DMS53 treated with DMSO at 0.1 percent for 48 hours (cell line): ENCODE results near the gene PPP1R3E.
A peak's percentile ranks its signal among the peaks of the same experiment; 100 is the strongest.

ENCODE experiments used
- DNase-seq: peaks from one replicate; lab custom pipeline; 2025; ENCODE audit not compliant: unreplicated experiment; lab: John Stamatoyannopoulos, UW

PPP1R3E gene

GRCh38 chr14:23322568-23323517 lies 20.2 kb upstream of the PPP1R3E start:
- DNase-seq: no peak

DNA sequence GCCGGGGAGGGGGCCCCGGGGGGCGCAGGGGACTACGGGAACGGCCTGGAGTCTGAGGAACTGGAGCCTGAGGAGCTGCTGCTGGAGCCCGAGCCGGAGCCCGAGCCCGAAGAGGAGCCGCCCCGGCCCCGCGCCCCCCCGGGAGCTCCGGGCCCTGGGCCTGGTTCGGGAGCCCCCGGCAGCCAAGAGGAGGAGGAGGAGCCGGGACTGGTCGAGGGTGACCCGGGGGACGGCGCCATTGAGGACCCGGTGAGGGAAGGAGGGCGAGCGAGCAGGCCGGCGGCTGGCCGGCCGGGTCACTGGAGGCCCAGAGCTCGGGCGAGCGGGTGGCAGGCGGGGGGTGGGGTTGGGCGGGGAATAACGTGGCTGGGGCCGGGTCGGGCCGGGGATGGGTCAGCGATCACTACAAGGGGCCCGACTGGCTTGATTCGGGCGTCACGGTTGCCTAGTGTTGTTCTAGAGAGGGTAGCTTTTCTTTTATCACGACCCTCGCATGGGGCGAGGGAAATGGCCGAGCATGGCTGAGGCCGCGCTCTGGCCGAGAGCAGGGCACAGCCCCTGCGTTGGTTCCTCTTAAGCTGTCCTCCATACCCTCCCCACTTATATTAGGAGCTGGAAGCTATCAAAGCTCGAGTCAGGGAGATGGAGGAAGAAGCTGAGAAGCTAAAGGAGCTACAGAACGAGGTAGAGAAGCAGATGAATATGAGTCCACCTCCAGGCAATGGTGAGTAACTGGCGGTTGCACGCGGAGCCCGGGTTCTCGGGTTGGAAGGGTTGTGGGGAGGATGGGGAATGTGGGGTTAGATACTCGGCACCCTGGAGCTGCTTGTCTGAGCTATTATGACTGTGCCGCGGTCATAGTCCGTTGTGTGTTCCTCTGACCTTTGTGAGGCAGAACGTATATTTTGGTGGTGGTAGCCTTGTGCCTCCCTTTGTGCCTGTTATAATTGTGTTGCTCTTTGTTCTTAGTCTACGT lies 19.2 kb upstream of the PPP1R3E start:
- no peak for DNase-seq

GRCh38 chr14:23320584-23321571 lies 18.2 kb upstream of the PPP1R3E start, which contains the start of gene PABPN1:
Gene PABPN1 (plus strand): TSS chr14:23321457. CDS start chr14:23321470, 13 bp downstream.
- DNase-seq: peak; percentile 97

DNA sequence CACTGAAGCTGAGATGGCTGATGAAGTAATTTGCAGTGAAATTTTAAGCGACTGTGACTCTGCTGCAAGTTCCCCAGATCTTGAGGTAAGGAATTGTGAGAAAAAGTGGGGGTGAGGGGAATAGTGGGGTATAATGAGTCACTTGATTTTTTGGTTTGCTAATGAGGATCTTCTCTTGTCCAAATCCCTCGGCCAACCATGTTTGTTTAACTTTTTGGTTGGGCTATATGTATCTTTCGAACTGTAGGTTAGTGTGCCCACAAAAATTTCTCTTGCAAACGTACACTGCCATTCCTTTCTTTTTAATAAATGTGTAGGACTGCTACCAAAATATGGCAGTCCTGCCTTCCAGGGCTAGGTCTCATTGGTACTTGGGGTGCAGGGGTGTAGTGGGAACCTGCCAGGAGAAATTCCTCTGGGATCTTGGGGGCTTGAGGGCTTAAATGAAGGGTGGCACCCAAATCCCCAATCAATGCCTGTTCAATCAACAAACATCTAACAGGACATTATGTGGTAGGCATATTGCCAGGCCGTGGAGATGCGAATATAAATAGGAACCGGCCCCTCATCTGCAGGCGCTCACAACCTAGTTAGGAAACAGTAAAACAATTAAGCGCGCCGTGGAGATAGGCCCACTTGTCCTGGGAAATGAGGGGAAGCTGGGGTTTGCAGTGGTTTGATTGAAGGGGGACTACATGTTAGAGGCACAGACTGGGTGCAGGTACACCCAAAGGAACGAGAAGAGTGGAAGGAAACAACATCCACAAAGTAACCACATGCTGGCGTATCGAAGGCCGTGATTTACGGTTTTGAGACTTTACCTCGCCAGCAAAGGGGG lies 17.3 kb upstream of the PPP1R3E start:
- DNase-seq: no peak

GRCh38 chr14:23316300-23316699 lies 13.6 kb upstream of the PPP1R3E start:
- DNase-seq: no peak

DNA sequence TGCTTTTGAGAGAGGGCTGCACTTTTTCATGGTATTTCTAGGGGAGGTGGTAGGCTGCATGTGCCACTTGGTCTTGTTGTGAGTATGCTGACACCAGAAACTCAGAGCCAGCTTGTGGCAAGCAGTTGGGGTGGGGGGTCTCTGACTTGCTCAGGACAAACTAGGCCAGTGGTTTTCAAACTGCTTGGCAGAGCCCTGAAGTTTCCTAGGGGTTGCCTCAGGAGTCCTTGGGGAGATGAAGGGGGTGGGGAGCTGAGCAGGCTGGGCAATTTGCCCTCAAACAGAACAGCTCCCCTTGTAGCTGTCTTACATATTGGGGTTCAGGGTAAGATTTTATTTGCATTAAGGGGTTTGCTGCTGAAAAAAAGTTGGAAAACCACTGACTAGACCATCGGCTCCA lies 7.9 kb upstream of the PPP1R3E start:
- no peak for DNase-seq

DNA sequence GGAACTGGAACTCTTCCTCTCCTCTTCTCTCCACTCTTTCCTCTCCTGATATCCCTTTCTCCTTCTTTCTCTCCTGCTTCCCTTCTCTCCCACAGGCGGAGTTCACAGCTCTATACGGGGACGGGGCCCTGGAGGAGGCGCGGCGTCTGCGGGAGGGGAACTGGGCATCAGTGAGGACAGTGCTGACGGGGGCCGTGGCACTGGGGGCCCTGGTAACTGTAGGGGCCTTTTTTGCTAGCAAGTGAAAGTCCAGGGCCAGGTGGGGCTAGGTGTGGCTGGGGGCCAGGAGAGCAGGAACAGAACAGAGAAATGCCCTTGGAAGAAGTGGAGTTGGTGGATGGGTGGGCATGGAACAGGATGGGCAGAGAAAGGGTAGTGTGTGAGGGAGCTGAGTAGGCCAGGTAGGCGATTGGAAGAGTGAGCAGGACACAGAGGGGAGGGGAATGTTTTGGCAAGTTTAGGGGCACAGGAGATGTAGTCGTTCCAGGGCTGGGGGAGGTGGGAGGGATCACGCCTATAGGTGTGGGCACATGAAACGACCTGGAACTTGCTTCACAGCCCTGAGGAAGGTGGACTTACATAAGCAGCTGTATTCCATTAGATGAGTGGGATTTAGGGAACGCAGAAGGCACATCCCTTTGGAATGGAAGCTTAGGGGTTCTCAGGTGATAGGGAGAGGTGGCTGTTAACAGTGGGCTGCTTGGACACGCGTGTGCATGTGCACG lies 6.2 kb upstream of the PPP1R3E start:
- no peak for DNase-seq

GRCh38 chr14:23307687-23308644 lies 5.3 kb upstream of the PPP1R3E start:
- DNase-seq: no peak

DNA sequence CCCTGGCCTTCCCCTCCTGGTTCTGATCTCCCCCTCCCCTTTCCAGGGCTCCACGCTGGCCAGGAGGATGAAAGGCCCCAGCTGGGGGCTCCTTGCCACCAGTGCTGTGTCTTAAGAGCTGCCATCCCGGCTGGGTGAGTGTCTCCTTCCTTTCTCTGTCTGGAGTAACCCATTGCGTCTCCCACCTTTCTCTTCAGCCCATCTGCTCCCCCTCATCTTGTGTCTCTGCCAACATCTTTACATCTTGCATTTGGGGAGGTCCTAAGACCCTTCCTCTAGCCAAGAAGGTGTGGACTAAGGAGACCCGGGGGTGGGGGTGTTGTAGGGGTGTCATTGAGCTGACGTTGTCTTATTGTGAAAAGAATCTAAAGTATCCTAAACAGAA lies 4.5 kb upstream of the PPP1R3E start:
- DNase-seq: no peak

GRCh38 chr14:23306412-23307145 lies 3.9 kb upstream of the PPP1R3E start, which contains the start of gene BCL2L2:
Gene BCL2L2 (plus strand): TSS chr14:23306833. CDS start chr14:23307768, 935 bp downstream.
- DNase-seq: peak; percentile 64

DNA sequence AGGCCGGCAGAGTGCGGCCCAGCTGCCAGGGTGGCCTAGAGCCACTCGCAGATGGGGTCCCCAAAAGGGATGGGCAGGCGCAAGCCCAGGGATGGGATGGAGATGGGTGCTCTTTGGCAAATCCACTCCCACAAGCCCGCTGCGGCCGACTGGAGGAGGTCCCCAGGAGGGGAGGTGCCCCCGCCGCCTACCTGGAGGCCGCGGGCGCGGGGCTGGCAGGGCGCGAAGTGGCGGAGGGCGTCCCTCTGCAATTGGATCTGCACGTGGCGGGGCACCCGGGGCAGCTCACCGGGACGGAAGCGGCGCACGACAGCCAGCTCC lies 730 bp downstream of the PPP1R3E start:
- DNase-seq: no peak

DNA sequence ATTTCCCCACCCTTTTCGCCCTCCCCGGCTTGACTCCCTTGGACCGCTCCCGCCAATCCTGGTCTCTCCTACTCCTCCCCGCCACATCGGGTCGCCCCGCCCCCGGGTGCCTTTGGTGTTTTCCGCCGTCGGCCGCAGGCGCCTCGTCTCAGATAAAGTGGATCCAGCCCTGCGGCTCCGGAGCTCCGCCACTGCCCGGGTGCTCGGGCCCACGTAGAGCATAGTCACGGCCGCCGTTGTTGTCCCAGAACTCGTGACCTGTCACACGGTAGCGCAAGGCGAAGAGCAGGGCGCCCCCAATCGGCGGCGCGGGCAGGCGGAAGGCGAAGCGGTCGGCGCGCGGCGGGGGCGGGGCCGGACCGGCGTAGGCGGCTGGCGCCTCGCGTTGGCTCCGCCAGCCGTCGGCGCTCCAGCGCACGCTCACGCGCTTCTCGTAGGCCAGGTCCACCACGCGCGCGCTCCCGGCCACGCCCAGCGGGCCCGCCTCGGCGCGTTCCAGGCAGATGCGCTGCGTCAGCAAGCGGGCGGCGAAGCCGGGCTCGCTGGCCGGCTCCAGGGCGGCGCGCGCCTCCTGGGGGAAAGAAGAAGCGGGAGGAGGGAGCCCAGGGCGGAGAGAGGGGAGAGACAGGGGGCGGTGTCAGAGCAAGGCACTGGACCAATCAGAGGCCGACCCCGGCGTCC lies 1.2 kb downstream of the PPP1R3E start:
- peak; percentile 97 for DNase-seq

DNA sequence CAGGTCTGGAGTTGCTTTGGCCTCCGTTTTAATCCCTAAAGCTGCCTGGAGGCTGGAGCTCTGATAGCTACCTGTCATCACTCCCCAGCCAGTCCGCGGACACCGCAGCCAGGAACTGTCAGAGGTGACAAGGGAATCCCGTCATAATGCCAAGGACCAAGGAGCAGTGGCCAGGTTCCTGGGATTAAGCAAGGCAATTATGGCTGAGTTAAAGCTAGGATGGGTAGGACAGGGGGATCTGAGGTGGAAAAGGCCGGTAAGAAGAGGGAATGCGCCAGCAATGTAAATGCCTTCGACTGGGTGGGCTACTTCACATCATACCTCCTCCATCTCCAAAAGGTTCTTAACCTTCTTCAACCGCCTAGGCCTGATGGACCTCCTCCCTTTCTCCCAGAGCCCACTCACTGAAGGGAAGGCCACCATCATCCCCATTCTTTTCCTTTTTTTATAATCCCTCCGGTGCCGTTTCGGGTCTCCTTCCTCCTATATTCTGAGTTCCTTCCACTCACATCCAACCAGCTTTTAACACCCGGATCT lies 1.9 kb downstream of the PPP1R3E start:
- no peak for DNase-seq

DNA sequence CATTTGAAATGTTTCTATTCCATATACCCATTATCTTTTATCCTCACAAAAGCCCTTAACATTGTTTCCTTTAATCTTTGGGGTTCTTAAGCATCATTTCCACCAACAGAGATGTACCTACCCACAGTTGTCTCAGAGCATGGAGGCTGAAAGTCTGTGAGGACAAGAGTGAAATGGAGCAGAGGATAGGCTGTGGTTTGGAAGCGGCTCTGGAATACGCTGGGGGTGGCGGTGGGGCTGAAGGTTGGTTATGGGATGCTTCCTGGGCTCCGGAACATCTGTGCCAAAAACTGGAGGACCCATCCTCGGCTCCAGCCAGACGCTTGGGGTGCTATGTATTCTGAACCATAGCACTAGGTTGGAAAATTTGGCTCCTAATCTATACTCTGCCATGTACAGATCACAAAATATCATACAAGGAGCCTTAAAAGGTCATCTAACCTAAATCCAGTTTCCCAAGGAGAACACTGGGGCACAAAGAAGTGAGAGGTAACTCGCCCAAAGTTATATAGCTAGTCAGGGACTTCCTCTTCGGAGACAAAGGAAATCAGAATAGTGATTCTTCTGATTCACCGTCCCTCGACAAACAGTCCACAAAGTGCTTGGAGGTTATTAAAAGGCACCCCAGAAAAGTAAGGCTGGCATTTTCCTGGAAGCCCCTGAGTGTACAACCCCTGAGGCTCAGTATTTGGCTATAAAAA lies 2.5 kb downstream of the PPP1R3E start:
- no peak for DNase-seq

GRCh38 chr14:23299211-23299957 lies 3.3 kb downstream of the PPP1R3E start:
- DNase-seq: no peak
